ENCODE measurements around the gene PASK.

PASK gene

GRCh38 chr2:241147336-241147735 lies 1.9 kb downstream of the PASK start:
- no peak for DNase-seq (ENCODE audit: low read depth)

- no peak for DNase-seq (ENCODE audit: low read depth)
These were observed 3.0 kb downstream of the PASK start for GRCh38 chr2:241146286-241146685.

- no peak for DNase-seq (ENCODE audit: low read depth)
These were observed 6.7 kb downstream of the PASK start for GRCh38 chr2:241142593-241142992.

GRCh38 chr2:241142063-241142462 lies 7.2 kb downstream of the PASK start:
- no peak for DNase-seq (ENCODE audit: low read depth)

- no peak for DNase-seq (ENCODE audit: low read depth)
These were observed 8.0 kb downstream of the PASK start for GRCh38 chr2:241141214-241141770.

GRCh38 chr2:241140445-241140840 lies 8.8 kb downstream of the PASK start:
- DNase-seq (ENCODE audit: low read depth): no peak

- DNase-seq (ENCODE audit: low read depth): no peak
These were observed 9.5 kb downstream of the PASK start for GRCh38 chr2:241139531-241140444.

GRCh38 chr2:241138471-241138870 lies 10.8 kb downstream of the PASK start:
- no peak for DNase-seq (ENCODE audit: low read depth)

- no peak for DNase-seq (ENCODE audit: low read depth)
These were observed 11.7 kb downstream of the PASK start for GRCh38 chr2:241137276-241138190.

- no peak for DNase-seq (ENCODE audit: low read depth)
These were observed 12.5 kb downstream of the PASK start for GRCh38 chr2:241136661-241137260.

GRCh38 chr2:241136191-241136590 lies 13.1 kb downstream of the PASK start:
- DNase-seq (ENCODE audit: low read depth): no peak

- DNase-seq (ENCODE audit: low read depth): no peak
These were observed 13.5 kb downstream of the PASK start for GRCh38 chr2:241135737-241136136.

GRCh38 chr2:241134711-241135110 lies 14.6 kb downstream of the PASK start:
- no peak for DNase-seq (ENCODE audit: low read depth)

GRCh38 chr2:241133436-241133820 lies 15.8 kb downstream of the PASK start:
- DNase-seq (ENCODE audit: low read depth): no peak

GRCh38 chr2:241132538-241133435 lies 16.5 kb downstream of the PASK start:
- DNase-seq (ENCODE audit: low read depth): no peak

GRCh38 chr2:241131531-241131930 lies 17.7 kb downstream of the PASK start:
- no peak for DNase-seq (ENCODE audit: low read depth)

- no peak for DNase-seq (ENCODE audit: low read depth)
These were observed 19.0 kb downstream of the PASK start for GRCh38 chr2:241130316-241130715.

- no peak for DNase-seq (ENCODE audit: low read depth)
These were observed 20.0 kb downstream of the PASK start for GRCh38 chr2:241129086-241129871.

GRCh38 chr2:241128266-241128665 lies 21.0 kb downstream of the PASK start:
- no peak for DNase-seq (ENCODE audit: low read depth)

- no peak for DNase-seq (ENCODE audit: low read depth)
These were observed 22.5 kb downstream of the PASK start for GRCh38 chr2:241126771-241127202.
